OCI-LY7 (cell line): ENCODE data around the gene EIPR1. TPM values are rescaled to one million over a fixed set of nuclear protein-coding genes. Genes with fewer than 3 reads are reported as not detected.

Experiments used
- BruUV-seq: library from RNA; stranded (reverse); fragments of 400-500 nt; replicated peaks from 2 replicates; lab custom pipeline; 2021; lab: Mats Ljungman, UMichigan
- CTCF ChIA-PET: fragments of 300-600 bp; sonication (Branson Sonifier 250); formaldehyde crosslinking; loops from one replicate; lab custom pipeline; 2022; ENCODE audit warnings: antibody characterized with exemption; ENCODE audit not compliant: unreplicated experiment; lab: Charles Lee
- POLR2A ChIA-PET: fragments of 300-600 bp; sonication (Branson Sonifier 250); formaldehyde crosslinking; loops from one replicate; lab custom pipeline; 2022; ENCODE audit warnings: antibody characterized with exemption; lab: Charles Lee
- DNase-seq: peaks from one replicate; pipeline ENCODE4 v3.0.0-alpha.2; 2015; ENCODE audit warnings: low spot score
- H2AFZ ChIP-seq: fragments of 200-600 bp; sonication (generic), shearing (Covaris generic); 2 replicates; pipeline ENCODE4 v1.6.1; 2014; ENCODE audit warnings: mild to moderate bottlenecking, antibody characterized with exemption, low read length, moderate library complexity
- H3K27ac ChIP-seq: fragments of 200-600 bp; sonication (generic); 2 replicates; pipeline ENCODE4 v1.5.1; 2014; ENCODE audit warnings: mixed run types, low read depth, mild to moderate bottlenecking, moderate library complexity, low read length, inconsistent platforms; ENCODE audit not compliant: poor library complexity, severe bottlenecking
- H3K36me3 ChIP-seq: fragments of 200-600 bp; sonication (generic); 2 replicates; pipeline ENCODE4 v1.6.1; 2014; ENCODE audit warnings: mild to moderate bottlenecking, antibody characterized with exemption, low read length, moderate library complexity, mixed read lengths; ENCODE audit not compliant: insufficient read depth
- H3K4me1 ChIP-seq: fragments of 200-600 bp; sonication (generic); 2 replicates; pipeline ENCODE4 v1.5.1; 2014; ENCODE audit warnings: mild to moderate bottlenecking, low read length; ENCODE audit not compliant: insufficient read depth, poor library complexity, severe bottlenecking
- H3K4me2 ChIP-seq: fragments of 200-600 bp; sonication (generic); 2 replicates; pipeline ENCODE4 v1.6.1; 2014; ENCODE audit warnings: mild to moderate bottlenecking, low read length
- H3K4me3 ChIP-seq: fragments of 200-600 bp; sonication (generic); 2 replicates; pipeline ENCODE4 v1.5.1; 2014; ENCODE audit warnings: mild to moderate bottlenecking, low read depth, low read length; ENCODE audit not compliant: poor library complexity, severe bottlenecking
- H3K79me2 ChIP-seq: fragments of 200-600 bp; sonication (generic); 2 replicates; pipeline ENCODE4 v1.6.1; 2016; ENCODE audit warnings: low read depth, mild to moderate bottlenecking, low read length, moderate library complexity, mixed read lengths; ENCODE audit not compliant: insufficient read depth
- H3K9me2 ChIP-seq: fragments of 200-600 bp; sonication (generic); 2 replicates; pipeline ENCODE4 v1.6.1; 2016; ENCODE audit warnings: mild to moderate bottlenecking, low read length, mixed read lengths; ENCODE audit not compliant: insufficient read depth
- H3K9me3 ChIP-seq: fragments of 200-600 bp; sonication (generic); 2 replicates; pipeline ENCODE4 v1.6.1; 2014; ENCODE audit warnings: mild to moderate bottlenecking, mixed run types, low read length, mixed read lengths
- H4K20me1 ChIP-seq: fragments of 200-600 bp; sonication (generic); 2 replicates; pipeline ENCODE4 v1.6.1; 2014; ENCODE audit warnings: mild to moderate bottlenecking, antibody characterized with exemption, low read length, moderate library complexity, mixed read lengths; ENCODE audit not compliant: insufficient read depth
- CTCF ChIP-seq: fragments of 200-600 bp; sonication (generic); conservative IDR thresholded peaks from 2 replicates; pipeline ENCODE4 v1.5.1; 2014; ENCODE audit warnings: mild to moderate bottlenecking, antibody characterized with exemption, low read length, moderate library complexity, mixed read lengths
- EZH2phosphoT487 ChIP-seq: fragments of 200-600 bp; sonication (generic); IDR thresholded peaks from 2 replicates; pipeline ENCODE4 v1.6.1; 2018; ENCODE audit warnings: low read depth, borderline replicate concordance, mild to moderate bottlenecking, mixed run types, antibody characterized with exemption, low read length, moderate library complexity, mixed read lengths
- intact Hi-C: fragments of 100-400 bp; cut with micrococcal nuclease; formaldehyde crosslinking; loops from one replicate; pipeline ENCODE4 v1.10.0; 2022; ENCODE audit not compliant: unreplicated experiment
- total RNA-seq, 2 experiments: library from RNA; depleted of rRNA in 1 of 2; stranded (reverse); fragments of >200 nt in 1 of 2; shearing (Covaris generic) in 1 of 2; gene quantifications; 2 replicates each; pipeline ENCODE4 v1.2.3, GENCODE V29; 2014 to 2022

EIPR1 gene
- total RNA-seq, 2 experiments from 2014 or later, result 60.5 to 61.7 TPM

- Histone ChIP-seq H3K9me2 (no peaks in the 10 kb centered on the region), H3K4me1 (peaks cover 78% of the 10 kb centered on the region), H3K27ac (no peak overlapping the region), H3K4me3 (no peak overlapping the region), H3K4me2 (no peak overlapping the region), H4K20me1 (no peaks in the 10 kb centered on the region), H3K36me3 (peaks cover 4% of the 10 kb centered on the region; the same call in 1 of the 2 replicates), H3K9me3 (no peaks in the 10 kb centered on the region), H3K79me2 (no peaks in the 10 kb centered on the region), H2AFZ (no peak overlapping the region)
- no peak for DNase-seq
- no TSS peak for BruUV-seq
- intact Hi-C loops, result no loop called here
- CTCF ChIA-PET, result no interaction called here
- POLR2A ChIA-PET, result interaction anchor here (0.6 to 4.3 kb wide), 3 partner anchors 9 to 21 kb away, joined by 3 to 16 read pairs (median 3); no protein-coding TSS in a partner anchor
- TF ChIP-seq EZH2phosphoT487 (no peak), CTCF (no peak)
Measured at GRCh38 chr2:3147651-3148530, 229.7 kb downstream of the EIPR1 start.

DNA sequence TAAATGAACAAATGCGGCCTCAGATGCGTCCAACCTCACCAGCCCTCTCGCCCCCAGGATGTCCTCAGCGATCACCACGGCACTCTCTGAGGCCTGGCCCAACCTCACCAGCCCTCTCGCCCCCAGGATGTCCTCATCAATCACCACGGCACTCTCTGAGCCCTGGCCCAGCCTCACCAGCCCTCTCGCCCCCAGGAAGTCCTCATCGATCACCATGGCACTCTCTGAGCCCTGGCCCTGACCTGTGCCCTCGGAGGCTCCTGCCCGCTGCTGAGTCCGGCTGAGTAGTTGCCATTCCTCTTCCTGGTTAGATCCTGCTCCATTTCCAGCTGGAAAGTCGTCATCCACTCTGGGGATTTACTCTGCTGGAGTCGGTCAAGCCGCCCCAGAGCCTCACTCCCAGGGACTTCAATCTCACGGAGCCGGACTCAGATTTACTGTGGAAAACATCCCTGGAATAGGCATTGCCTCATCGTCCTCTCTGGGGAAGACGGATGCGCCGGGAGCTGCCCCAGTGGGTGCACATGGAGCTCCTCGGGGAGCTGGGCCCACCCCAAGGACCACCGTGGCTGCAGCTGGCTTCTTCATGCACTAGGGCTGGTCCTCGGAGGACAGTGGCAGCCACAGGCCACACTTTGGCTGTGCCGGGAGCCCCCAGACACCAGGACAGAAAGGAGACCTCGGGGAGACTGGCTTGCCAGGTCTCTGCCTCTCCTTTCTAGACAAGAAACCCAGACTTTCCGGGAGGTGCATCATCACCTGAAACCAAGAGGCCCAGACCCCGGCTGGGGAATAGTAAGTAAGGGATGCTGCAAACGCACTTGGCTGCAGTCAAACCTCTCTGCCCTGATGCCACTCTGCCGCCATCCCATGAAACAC is 230.6 kb downstream of the EIPR1 start:
- Histone ChIP-seq H3K9me3 (peaks cover under 1% of the 10 kb centered on the region; the same call in 1 of the 2 replicates), H3K4me3 (no peak overlapping the region), H3K27ac (peak overlapping the region; percentile 13), H3K4me2 (0 out of 2 replicates have a peak overlapping the region, but pooled peaks have one; percentile 25), H4K20me1 (no peaks in the 10 kb centered on the region), H3K79me2 (no peaks in the 10 kb centered on the region), H3K4me1 (peaks cover 69% of the 10 kb centered on the region), H3K36me3 (peaks cover 4% of the 10 kb centered on the region; the same call in 1 of the 2 replicates), H2AFZ (no peak overlapping the region), H3K9me2 (no peaks in the 10 kb centered on the region)
- ChIA-PET POLR2A (interaction anchor here (1.0 to 4.3 kb wide), 3 partner anchors 10 to 20 kb away, joined by 3 to 16 read pairs (median 4); no protein-coding TSS in a partner anchor), CTCF (no interaction called here)
- BruUV-seq, result no TSS peak
- no peak for DNase-seq
- TF ChIP-seq EZH2phosphoT487 (no peak), CTCF (no peak)
- intact Hi-C loops, result no loop called here
